K562 (cell line): ENCODE data around the gene MAU2. TPM values are rescaled to one million over a fixed set of nuclear protein-coding genes. Genes with fewer than 3 reads are reported as not detected.

ENCODE experiments used
- ATF2 ChIP-seq: sonication (generic); formaldehyde crosslinking; IDR thresholded peaks from 2 replicates; pipeline ENCODE4 v1.8.1; 2022; ENCODE audit warnings: missing genetic modification reagents
- ATF7 ChIP-seq: fragments of 450-650 bp; IDR thresholded peaks from 2 replicates; pipeline ENCODE4 v1.7.1; 2014; ENCODE audit warnings: mild to moderate bottlenecking, moderate library complexity
- BCOR ChIP-seq: fragments of 450-650 bp; IDR thresholded peaks from 2 replicates; pipeline ENCODE4 v1.6.1; 2016
- CBX1 ChIP-seq: sonication (generic); IDR thresholded peaks from 2 replicates; pipeline ENCODE4 v1.6.1; 2016; ENCODE audit warnings: antibody characterized with exemption, low read depth, mild to moderate bottlenecking
- CBX5 ChIP-seq: IDR thresholded peaks from 2 replicates; pipeline ENCODE4 v1.6.1; 2014; ENCODE audit warnings: low read depth, borderline replicate concordance
- CHD2 ChIP-seq: IDR thresholded peaks from 2 replicates; pipeline ENCODE4 v1.6.1; 2011; ENCODE audit warnings: low read depth, low read length
- DMBX1 ChIP-seq: fragments of 250-450 bp; sonication (Bioruptor Pico); IDR thresholded peaks from 2 replicates; pipeline ENCODE4 v1.8.0; 2022; ENCODE audit warnings: inconsistent platforms, mild to moderate bottlenecking, moderate library complexity, borderline replicate concordance
- DPF2 ChIP-seq: fragments of 450-650 bp; IDR thresholded peaks from 2 replicates; pipeline ENCODE4 v1.6.1; 2016
- GATA2 ChIP-seq: sonication (generic); formaldehyde crosslinking; IDR thresholded peaks from 2 replicates; pipeline ENCODE4 v1.4.0; 2020; ENCODE audit warnings: mild to moderate bottlenecking, missing genetic modification reagents
- HNRNPL ChIP-seq: fragments of 200-400 bp; formaldehyde crosslinking; IDR thresholded peaks from 2 replicates; pipeline ENCODE4 v1.6.1; 2017; ENCODE audit warnings: low read depth, mild to moderate bottlenecking, low read length
- MLX ChIP-seq, 2 experiments: fragments of 450-650 bp in 1 of 2; sonication (generic) in 1 of 2; formaldehyde crosslinking; conservative IDR thresholded peaks; 2 replicates each; pipeline versions ENCODE4 v1.4.0 to v1.8.1; 2020 to 2022; ENCODE audit warnings: mild to moderate bottlenecking in 1 of 2, missing genetic modification reagents in 1 of 2
- NEUROD1 ChIP-seq: fragments of 150-350 bp; IDR thresholded peaks from 2 replicates; pipeline ENCODE4 v1.6.1; 2014; ENCODE audit warnings: borderline replicate concordance, low read length, low read depth; ENCODE audit not compliant: partially characterized antibody
- NR2C2 ChIP-seq, 2 experiments: fragments of 200-800 bp in 1 of 2; sonication (Bioruptor generic) in 1 of 2; sonication (generic) in 1 of 2; formaldehyde crosslinking in 1 of 2; IDR thresholded peaks; 2 replicates each; pipeline versions ENCODE4 v1.6.1 to v1.8.0; 2016 to 2022; ENCODE audit warnings: mild to moderate bottlenecking in 1 of 2, missing compliant biosample characterization in 1 of 2, missing genetic modification characterization in 1 of 2, missing genetic modification reagents in 1 of 2
- POLR2H ChIP-seq: IDR thresholded peaks from 2 replicates; pipeline ENCODE4 v1.6.1; 2016; ENCODE audit warnings: missing genetic modification characterization, low read depth, mild to moderate bottlenecking, control low read depth, missing compliant biosample characterization, moderate library complexity
- RBM25 ChIP-seq: fragments of 200-400 bp; formaldehyde crosslinking; IDR thresholded peaks from 2 replicates; pipeline ENCODE4 v1.6.1; 2018; ENCODE audit warnings: low read length, low read depth, moderate library complexity; ENCODE audit not compliant: severe bottlenecking
- RCOR1 ChIP-seq, 2 experiments: IDR thresholded peaks; 2 replicates each; pipeline ENCODE4 v1.6.1; 2012; ENCODE audit warnings: low read depth in 2 of 2, low read length in 2 of 2, borderline replicate concordance in 1 of 2, improper control_type of control experiment in 1 of 2
- SIN3B ChIP-seq: fragments of 450-650 bp; IDR thresholded peaks from 2 replicates; pipeline ENCODE4 v1.6.1; 2017; ENCODE audit warnings: low read depth, mild to moderate bottlenecking, moderate library complexity
- TARDBP ChIP-seq: fragments of 450-650 bp; IDR thresholded peaks from 2 replicates; pipeline ENCODE4 v1.6.1; 2016
- TSC22D4 ChIP-seq: fragments of 450-650 bp; IDR thresholded peaks from 2 replicates; pipeline ENCODE4 v1.6.1; 2016; ENCODE audit warnings: missing genetic modification characterization, missing biosample characterization, control low read depth
- ZBTB34 ChIP-seq: fragments of 250-450 bp; sonication (Bioruptor Pico); IDR thresholded peaks from 2 replicates; pipeline ENCODE4 v1.8.0; 2021; ENCODE audit warnings: mild to moderate bottlenecking, moderate library complexity
- ZBTB7A ChIP-seq: IDR thresholded peaks from 2 replicates; pipeline ENCODE4 v1.6.1; 2011; ENCODE audit warnings: low read depth, mild to moderate bottlenecking, low read length, moderate library complexity, borderline replicate concordance; ENCODE audit not compliant: control insufficient read depth
- ZNF639 ChIP-seq, 2 experiments: fragments of 200-800 bp in 1 of 2; sonication (Bioruptor generic) in 1 of 2; sonication (generic) in 1 of 2; formaldehyde crosslinking in 1 of 2; IDR thresholded peaks in 1 of 2; conservative IDR thresholded peaks in 1 of 2; 2 replicates each; pipeline versions ENCODE4 v1.5.0 to v1.6.1; 2016 to 2020; ENCODE audit warnings: missing compliant biosample characterization in 1 of 2, missing genetic modification characterization in 1 of 2, missing genetic modification reagents in 1 of 2
- polyA plus RNA-seq, 8 experiments: library from polyadenylated mRNA; depleted of rRNA in 4 of 8; stranded (reverse) in 5 of 8; unstranded in 3 of 8; fragments of >200 nt; fragmentation: Nextera tagmentation in 2 of 8; fragmentation: Illumina TruSeq in 1 of 8; extraction: Ambion mirVana in 2 of 8; extraction: Trizol in 1 of 8; gene quantifications; 2 replicates each; pipeline versions ENCODE4 v1.2.1 to v1.2.3, GENCODE V29; 2011 to 2014; ENCODE audit warnings: inconsistent platforms in 1 of 8, missing spikeins in 1 of 8
- total RNA-seq, 7 experiments: library from RNA; depleted of rRNA in 6 of 7; stranded (reverse); fragments of >200 nt in 6 of 7; fragmentation: Illumina TruSeq in 2 of 7; extraction: Trizol in 2 of 7; gene quantifications; 2 replicates each; pipeline versions ENCODE4 v1.2.1 to v1.2.3, GENCODE V29; 2011 to 2021; ENCODE audit warnings: low replicate concordance in 1 of 7

The MAU2 gene
- total and polyA plus RNA-seq, 9 of the 15 experiments (the other 6 are each of a cell fraction or from before 2014, with no cell fraction given) = 1.2 to 48.1 (median 19.4) TPM

GRCh38 chr19:19404879-19405860 lies 84.5 kb downstream of the MAU2 start, which contains the start of gene GATAD2A (continued):
- TF ChIP-seq NR2C2 (CRISPR knock-in tag; IDR thresholded peaks at IDR 0.05) (peak; percentile 89), NR2C2 (tag; IDR thresholded peaks at IDR 0.05) (peak; percentile 93), DPF2 (peak; percentile 87), RCOR1 (IDR thresholded peaks at IDR 0.05; ENCODE audit: borderline replicate concordance in 1 of 2, low read depth in 2 of 2, low read length in 2 of 2) (peak in 1 of 2 experiments; percentile 82; a peak in 2 of 4 replicates), TSC22D4 (tag) (no peak), BCOR (0 out of 2 replicates have a peak, but pooled peaks have one; percentile 10), CBX5 (peak; percentile 59; the same call in 1 of the 2 replicates), ZBTB7A (peak; percentile 48), ZBTB34 (CRISPR knock-in tag) (no peak), NEUROD1 (peak; percentile 63), GATA2 (CRISPR knock-in tag) (no peak), CBX1 (peak; percentile 76), CHD2 (peak; percentile 51; the same call in 1 of the 2 replicates), DMBX1 (CRISPR knock-in tag) (peak; percentile 59; the same call in 1 of the 2 replicates), SIN3B (peak; percentile 44; the same call in 1 of the 2 replicates), MLX (CRISPR knock-in tag; conservative IDR thresholded peaks at IDR 0.05) (no peak), POLR2H (tag) (peak; percentile 54; the same call in 1 of the 2 replicates), RBM25 (peak; percentile 52), ATF2 (CRISPR knock-in tag) (no peak), ATF7 (peak; percentile 92), ZNF639 (CRISPR knock-in tag; conservative IDR thresholded peaks at IDR 0.05 in 1 of 2, IDR thresholded peaks at IDR 0.05 in 1 of 2) (peak in 1 of 2 experiments; percentile 84; a peak in 2 of 4 replicates), HNRNPL (peak; percentile 88), TARDBP (peak; percentile 99)
